C4-2B (cell line): ENCODE results near the gene TACC3.
A peak's percentile ranks its signal among the peaks of the same experiment; 100 is the strongest.

Source experiments
- H3K27ac ChIP-seq: fragments of 450-650 bp; 2 replicates; pipeline ENCODE4 v1.5.1; 2017
- ZFX ChIP-seq: fragments of 450-650 bp; IDR thresholded peaks from 2 replicates; pipeline ENCODE4 v1.6.1; 2017
- TF ChIP-seq, protein P1 (sequence below): fragments of 450-650 bp; conservative IDR thresholded peaks from 2 replicates; pipeline ENCODE4 v1.5.1; 2017; ENCODE audit warnings: mild to moderate bottlenecking

Gene TACC3

DNA sequence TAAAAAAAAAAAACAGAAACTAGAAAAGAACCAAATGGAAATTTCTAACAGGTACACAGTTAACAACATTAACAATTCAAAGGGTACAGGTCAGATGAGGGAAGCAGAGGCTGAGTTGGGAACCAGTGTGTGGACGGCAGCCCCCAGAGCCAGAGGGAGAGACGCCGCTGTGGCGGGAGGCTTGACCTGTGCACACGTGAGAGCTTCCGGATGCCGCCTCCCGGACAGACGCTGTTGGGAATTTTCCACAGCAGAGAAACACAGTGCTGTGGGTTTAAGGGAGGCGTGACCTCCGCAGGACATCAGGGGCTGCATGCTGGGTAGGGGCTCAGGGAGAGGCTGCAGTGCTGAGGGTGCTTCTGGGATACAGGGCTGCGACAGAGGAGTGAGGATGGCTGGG, 22.2 kb downstream of the TACC3 start:
- no peak for TF ChIP-seq ZFX
- TF ChIP-seq, protein P1, sequence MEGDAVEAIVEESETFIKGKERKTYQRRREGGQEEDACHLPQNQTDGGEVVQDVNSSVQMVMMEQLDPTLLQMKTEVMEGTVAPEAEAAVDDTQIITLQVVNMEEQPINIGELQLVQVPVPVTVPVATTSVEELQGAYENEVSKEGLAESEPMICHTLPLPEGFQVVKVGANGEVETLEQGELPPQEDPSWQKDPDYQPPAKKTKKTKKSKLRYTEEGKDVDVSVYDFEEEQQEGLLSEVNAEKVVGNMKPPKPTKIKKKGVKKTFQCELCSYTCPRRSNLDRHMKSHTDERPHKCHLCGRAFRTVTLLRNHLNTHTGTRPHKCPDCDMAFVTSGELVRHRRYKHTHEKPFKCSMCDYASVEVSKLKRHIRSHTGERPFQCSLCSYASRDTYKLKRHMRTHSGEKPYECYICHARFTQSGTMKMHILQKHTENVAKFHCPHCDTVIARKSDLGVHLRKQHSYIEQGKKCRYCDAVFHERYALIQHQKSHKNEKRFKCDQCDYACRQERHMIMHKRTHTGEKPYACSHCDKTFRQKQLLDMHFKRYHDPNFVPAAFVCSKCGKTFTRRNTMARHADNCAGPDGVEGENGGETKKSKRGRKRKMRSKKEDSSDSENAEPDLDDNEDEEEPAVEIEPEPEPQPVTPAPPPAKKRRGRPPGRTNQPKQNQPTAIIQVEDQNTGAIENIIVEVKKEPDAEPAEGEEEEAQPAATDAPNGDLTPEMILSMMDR = no peak
- no peak overlapping the region for H3K27ac ChIP-seq

DNA sequence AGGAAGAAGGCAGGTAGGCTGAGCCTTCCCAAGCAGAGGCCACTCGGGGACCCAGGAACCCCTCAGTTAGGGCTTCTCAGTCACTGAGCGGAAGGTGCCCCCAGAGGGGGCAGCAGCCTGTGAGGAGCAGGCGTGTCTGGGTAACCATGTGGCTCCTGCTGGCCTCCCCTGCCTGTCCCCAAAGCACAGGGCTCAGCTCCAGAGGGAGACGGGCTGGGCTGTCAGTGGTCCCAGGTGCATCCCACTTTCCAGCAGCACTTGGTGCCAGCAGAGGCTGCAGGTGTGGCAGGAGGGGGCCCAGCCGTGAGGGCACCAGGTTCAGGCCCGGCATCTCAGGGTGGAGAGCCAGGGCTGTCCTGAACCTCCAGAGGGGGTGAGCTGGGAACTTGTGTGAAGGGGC, 22.7 kb downstream of the TACC3 start:
- H3K27ac ChIP-seq = no peak overlapping the region
- TF ChIP-seq, protein P1 = no peak
- no peak for TF ChIP-seq ZFX

DNA sequence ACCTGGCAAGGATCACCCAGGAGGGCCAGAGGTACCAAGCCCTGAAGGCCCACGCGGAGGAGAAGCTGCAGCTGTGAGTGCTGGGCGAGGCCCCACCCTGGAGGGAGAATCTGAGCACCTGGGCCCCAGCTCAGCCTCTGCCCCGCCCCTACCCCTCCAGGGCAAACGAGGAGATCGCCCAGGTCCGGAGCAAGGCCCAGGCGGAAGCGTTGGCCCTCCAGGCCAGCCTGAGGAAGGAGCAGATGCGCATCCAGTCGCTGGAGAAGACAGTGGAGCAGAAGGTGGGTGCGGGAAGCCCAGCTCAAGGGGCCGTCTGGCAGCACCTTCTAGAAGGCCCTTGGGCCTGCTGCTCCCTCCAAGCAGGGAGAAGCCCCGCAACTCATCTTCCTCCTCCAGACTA, 23.2 kb downstream of the TACC3 start:
- no peak overlapping the region for H3K27ac ChIP-seq
- TF ChIP-seq ZFX = no peak
- TF ChIP-seq, protein P1 = no peak

DNA sequence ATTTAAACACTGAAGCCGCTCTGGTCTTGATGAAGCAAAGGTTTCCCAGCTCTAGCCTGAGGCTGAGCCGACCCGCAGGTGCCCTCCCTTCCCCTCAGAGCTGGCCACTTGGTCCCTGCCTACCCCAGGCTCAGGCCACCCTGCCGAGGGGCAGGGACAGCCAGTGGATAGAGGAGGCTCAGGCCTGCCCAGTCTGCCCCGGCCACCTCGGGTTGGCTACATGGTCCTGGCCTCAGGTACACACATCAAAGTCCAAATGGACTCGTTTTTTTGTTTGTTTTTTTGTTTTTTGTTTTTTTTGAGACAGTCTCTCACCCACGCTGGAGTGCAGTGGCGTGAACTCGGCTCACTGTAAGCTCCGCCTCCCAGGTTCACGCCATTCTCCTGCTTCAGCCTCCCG, 23.8 kb downstream of the TACC3 start:
- no peak overlapping the region for H3K27ac ChIP-seq
- TF ChIP-seq, protein P1 = no peak
- no peak for TF ChIP-seq ZFX

DNA sequence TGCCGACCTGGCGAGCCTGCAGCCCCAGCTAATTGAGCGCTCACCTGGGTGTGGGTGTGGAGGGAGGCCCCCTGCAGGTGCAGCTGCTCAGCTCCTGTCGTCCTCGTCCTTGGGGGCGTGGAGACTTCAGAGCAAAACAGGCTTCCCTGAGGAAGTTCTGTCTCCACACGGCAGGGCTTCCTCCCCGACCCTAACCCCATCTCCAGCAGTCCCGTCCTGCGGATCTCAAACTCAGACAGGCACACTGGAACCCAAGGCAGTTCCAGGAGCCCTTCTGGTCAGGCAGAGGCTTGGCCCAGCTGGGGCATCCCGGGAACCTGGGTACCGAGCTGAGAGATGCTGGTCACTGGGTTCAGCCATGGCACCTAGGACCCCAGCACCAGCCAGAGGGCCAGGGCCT, 24.4 kb downstream of the TACC3 start:
- TF ChIP-seq ZFX = no peak
- TF ChIP-seq, protein P1 = no peak
- H3K27ac ChIP-seq = no peak overlapping the region

DNA sequence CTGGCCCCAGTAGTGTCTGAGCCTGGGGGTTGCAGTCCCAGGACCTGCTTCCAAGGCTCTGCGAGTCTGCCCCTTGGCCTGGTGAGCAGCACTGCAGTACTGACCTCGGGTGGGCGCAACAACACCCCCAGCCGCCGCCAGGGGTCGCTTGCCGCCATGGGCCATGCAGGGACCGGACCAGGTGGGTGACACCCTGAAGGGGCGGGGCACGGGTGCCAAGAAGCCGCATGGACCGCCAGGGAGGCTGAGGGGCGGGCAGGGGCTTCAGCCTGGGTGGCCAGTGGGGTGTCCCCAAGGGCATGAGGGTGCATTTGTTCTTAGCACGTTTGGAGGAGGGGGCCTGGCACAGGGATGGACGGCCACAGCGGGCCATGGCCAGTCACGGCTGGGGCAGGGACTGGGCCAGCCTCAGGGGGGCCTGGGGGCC, 25.0 kb downstream of the TACC3 start:
- TF ChIP-seq ZFX = no peak
- TF ChIP-seq, protein P1 = peak; percentile 88
- no peak overlapping the region for H3K27ac ChIP-seq

DNA sequence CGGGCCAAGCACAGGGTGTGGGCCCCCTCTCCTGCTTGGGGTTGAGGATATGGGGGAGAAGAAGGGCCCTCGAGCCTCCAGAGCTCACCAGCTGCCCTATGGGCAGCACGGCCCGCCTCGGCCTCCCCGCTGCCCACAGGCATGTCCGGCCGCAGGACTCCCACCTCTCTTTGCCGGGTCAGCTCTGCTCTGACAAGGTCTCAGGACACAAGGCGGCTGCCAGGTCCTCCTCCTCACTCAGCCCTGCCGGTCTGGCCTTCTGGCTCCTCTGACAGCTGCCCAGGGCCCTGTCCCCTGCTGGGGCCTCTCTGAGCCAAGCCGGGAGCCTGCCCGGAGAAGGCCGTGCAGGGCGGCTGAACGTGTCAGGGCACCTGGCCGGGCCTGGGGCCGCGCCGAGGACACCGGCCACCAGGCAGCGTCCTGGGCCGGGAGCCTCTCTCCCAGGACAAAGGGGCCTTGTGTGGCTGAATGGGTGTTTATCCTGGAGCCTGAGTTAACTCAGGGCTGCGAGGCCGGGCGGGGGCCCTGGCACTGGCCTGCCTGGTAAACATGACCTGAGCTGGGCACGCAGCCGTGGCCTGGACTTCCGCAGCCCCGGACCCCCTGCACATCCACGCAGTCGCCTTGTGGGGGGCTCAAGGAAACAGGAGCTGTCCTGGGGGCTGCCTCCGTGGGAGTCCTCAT, 25.7 kb downstream of the TACC3 start:
- H3K27ac ChIP-seq = no peak overlapping the region
- TF ChIP-seq, protein P1 = no peak
- no peak for TF ChIP-seq ZFX
